ENCODE results near the gene BEND7.
"Not testable (repeated sequence)": the region's sequence is repeated elsewhere in the genome, so short reads cannot be mapped to it uniquely, and the experiment has no call there.

BEND7 gene, protein sequence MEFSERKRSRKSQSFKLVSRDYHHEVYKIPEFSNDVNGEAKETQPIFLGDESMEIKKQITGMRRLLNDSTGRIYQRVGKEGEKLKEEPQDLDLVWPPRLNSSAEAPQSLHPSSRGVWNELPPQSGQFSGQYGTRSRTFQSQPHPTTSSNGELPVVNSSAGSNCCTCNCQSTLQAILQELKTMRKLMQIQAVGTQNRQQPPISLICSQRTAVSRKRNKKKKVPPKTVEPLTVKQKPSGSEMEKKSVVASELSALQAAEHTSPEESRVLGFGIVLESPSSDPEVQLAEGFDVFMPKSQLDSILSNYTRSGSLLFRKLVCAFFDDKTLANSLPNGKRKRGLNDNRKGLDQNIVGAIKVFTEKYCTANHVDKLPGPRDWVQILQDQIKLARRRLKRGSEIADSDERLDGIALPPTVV

DNA sequence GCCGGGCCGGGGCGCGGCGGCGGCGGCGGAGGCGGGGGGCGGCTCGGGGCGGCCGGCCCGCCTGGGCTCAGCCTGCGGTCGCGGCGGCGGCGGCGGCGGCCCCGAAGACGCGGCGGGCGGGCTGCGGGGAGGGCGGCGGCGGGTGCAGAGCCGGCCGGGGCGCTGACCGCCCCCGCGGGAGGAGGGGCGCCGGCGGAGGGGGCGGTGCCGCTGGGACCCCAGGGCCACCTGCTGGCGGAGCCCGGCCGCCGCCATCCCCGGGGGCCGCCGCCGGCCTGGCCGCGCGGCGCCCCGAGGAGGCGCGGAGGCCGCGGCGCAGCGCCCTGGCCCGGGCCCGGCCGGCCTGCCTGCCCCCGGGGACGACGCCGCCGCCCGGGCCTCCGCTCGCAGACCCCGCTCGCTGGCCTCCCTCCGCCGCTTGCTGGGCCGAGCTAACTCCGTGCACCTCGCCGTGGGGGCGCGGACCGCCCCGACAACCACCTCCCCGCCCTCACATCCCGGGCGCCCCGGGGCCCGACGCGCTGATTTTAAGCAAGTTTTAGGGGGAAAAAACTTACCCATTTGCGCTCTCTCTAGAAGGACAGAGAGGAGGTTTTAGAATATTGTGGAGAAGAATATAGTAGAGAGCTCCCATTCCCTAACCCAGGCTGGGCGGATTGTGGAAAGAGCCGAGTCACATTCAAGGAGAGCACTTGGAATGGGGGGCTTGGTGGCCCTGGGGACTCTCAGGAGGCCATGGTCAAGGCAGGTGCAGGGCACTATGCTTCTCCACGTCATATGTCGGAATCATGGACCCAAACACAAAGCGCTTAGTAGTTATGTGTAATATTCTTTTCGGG is at the start of gene BEND7:
Gene BEND7, minus strand, starts transcription at position 140 of the 839 bp plus-strand sequence. CDS start 481 bp downstream, outside the sequence.
- no peak for DNase-seq

DNA sequence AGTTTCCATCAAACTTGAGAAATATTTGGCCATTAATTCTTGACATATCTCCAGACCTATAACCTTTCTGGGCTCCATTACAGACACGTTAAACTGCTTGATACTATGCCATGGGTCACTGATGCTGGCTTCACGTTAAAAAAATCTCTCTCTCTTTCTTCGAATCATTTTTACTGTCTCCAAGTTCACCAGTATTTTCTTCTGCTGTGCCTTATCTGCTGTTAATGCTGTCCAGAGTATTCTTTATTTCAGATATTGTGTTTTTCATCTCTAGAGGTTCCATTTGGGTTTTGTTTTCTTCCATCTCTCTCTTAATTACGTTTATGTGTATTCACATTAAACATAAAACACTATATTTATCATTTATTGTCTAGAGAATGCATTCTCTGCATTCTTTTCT is 45.1 kb upstream of the BEND7 start:
- no peak for DNase-seq

DNA sequence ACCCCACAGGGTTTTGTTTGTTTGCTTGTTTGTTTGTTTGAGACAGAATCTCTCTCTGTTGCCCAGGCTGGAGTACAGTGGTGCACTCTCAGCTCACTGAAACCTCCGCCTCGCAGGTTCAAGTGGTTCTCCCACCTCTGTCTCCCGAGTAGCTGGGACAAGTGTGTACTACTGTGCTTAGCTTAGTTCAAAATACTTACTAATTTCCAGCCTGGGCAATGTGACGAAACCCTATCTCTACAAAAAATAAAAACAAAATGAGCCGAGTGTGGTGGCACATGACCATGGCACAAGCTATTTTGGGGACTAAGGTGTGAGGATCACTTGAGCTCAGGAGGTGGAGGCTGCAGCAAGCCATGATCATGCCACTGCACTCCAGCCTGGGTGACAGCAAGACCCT is 42.7 kb upstream of the BEND7 start:
- no peak for DNase-seq

DNA sequence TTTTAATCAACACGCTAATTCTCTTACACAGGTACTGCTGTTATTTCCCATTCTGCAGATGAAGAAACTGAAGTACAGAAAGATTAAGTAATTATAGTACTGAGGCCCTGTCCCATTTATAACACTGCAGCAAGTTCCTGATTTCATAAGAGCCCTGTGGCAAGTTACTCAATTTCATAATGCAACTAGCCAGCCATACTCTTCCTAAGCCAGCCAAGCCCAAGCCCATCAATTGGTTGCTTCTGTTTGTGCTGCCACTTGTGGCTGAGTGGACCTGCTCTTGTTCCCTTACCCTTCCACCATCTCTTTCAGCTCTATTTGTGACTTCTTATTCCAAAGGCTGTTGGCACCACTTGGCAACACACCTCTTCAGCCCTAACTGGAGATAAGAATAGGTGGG is 38.2 kb upstream of the BEND7 start:
- no peak for DNase-seq

DNA sequence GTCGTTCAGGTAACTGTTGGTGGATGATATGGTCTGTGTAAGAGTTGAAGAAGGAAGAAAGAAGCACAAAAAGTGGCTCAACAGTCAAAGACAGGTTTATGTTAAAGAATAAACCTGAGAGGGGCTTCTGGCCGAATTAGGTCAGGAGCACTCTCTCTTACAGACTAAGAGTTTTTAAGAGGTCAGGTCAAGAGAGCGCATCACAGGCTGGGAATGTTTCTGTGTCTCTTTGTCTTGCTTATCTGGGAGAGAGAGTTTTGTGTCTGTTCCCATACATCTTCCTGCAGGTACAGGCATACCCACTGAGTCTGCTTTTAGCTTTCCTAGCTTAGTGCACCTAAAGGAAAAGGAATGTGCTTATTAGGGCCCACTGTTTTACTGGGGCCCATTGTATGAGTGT is 35.8 kb upstream of the BEND7 start:
- no peak for DNase-seq

DNA sequence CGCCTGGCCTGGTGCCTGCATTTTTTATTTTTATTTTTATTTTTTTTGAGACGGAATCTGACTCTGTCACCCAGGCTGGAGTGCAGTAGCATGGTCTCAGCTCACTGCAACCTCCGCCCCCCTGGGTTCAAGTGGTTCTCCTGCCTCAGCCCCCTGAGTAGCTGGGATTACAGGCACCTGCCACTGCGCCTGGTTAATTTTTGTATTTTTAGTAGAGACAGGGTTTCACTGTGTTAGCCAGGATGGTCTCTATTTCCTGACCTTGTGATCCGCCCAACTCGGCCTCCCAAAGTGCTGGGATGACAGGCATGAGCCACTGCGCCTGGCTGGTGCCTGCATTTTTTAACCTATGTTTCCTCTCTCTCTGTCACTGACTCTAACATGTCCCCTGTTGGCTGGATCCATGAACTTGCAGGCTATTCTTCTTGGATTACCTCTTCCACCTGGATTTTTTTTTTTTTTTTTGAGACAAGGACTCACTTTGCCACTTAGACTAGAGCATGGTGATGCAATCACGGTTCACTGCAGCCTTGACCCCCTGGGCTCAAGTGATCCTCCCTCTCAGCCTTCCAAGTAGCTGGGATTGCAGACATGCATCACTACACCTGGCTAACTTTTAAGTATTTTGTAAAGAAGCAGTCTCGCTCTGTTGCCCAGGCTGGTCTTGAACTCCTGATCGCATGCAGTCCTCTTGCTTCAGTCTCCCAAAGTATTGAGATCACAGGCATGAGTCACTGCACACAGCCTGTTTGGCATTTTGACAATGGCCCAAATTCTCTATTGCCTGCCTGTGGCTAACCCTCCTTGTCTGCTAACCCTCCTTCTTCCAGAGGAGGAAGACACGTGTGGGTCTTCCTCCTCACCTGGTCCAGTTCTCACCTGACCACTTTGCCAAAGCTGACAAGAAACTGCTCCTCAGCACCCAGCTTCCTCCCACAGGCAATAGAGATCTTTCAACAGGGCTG is 34.9 kb upstream of the BEND7 start:
- no peak for DNase-seq

DNA sequence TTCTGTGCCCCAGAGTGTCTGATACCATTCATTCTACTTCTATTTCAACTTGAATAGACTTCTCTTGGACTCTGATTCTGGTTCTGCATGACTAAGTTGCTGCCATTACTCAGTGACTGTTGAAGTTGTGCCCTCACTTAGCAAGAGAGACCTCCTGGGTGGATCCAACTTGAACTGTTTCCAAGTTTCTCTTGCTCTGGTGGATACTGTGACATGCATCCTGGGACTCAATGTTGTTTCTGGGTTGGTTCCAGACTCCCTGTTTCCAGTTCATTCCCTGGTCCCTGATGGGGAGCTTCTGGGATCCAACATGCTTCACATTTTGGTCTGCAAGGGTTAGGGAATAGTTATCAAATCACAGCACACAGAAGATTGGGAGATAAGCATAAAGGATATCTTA is 31.8 kb upstream of the BEND7 start:
- no peak for DNase-seq

DNA sequence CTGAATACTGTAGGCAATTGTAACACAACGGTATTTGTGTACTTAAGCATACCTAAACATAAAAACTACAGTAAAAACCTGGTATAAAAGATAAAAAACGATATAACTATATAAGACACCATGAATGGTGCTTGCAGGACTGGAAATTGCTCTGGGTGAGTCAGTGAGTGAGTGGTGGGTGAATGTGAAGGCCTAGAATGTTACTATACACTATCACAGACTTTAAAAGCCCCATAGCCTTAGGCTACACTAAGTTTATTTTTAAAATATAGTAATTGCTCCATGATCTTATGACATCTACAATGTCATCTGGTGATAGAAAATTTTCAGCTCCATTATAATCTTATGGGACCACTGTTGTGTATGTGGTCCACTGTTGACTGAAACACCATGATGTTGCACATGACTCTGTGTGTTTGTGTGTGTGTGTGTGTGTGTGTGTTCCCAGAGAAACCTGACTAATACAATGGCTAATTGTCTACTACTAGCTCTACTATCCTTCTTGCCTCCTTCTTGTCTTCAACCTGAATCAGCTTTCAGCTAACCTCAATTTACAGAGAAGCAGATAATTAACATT is 30.4 kb upstream of the BEND7 start:
- DNase-seq, result no peak

DNA sequence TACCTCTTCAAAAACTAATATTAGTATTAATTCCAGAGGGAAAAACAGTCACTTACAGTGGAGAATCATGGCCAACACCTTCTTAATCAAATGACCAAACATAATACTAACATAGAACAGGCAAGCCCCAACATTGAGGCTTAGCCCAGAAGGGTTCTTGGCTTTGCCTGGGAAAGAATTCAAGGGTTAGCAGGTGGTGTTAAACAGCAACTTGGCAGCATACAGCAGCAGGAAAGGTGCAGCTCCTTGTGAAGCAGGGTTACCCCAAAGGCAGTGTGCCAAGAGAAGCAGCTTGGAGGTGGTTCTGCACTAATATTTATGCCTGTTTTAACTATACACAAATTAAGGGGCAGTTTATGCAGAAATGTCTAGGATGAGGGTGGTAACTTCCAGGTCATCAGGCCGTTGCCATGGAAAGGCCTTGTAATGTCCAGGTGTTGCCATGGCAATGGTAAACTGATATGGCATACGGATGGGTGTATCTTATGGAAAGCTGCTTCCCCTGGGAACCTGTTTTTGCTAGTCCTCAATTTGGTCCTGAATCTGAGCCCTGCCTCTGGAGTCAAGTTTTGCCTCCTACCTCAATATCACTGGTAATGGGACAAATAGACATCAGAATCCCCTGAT is 27.2 kb upstream of the BEND7 start:
- no peak for DNase-seq

DNA sequence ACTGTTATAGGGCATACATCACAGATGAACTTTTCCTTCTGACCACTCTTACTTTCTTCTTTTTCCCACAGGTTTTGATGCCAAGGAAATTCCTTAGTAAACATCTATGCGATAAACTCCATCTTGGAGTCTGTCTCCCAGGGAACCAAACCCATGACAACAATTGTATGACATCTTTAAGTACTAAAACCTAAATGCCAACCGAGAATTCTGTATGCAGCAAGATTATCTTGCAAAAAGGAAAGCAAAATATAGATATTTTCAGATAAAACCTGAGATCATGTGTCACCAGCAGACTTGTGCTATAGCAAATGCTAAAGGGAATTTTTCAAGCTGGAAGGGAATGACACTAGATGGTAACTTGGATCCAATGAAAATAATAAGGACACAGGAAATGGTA is 22.0 kb upstream of the BEND7 start:
- no peak for DNase-seq

DNA sequence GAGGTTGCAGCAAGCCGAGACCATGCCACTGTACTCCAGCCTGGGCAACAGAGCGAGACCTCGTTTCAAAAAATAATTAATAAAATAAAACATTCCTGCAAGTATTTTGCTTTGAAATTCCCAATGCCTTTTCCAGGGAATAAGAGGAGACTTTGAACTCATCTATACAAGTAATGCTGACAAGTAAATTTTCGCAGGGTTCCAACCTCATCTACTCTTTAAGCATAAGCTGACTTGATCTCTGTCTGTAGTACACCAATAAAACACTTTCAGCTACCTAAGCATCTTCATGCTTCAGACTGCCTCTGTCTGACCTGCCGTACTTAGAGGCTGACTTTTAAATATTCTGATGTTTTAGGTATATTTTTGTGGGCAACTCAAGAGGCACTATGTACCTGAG is 13.7 kb upstream of the BEND7 start:
- DNase-seq, result no peak

DNA sequence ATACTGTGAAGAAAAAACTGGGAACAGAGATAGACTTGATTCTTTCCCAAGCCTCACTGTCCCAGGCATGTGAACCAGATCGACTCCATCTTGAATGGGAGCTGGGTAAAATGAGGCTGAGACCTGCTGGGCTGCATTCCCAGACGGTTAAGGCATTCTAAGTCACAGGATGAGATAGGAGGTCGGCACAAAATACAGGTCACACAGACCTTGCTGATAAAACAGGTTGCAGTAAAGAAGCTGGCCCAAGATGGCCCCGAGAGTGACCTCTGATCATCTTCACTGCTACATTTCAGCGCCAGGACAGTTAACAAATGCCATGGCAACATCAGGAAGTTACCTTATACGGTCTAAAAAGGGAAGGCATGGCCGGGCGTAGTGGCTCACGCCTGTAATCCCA is 9.2 kb upstream of the BEND7 start:
- not testable (repeated sequence) for DNase-seq

DNA sequence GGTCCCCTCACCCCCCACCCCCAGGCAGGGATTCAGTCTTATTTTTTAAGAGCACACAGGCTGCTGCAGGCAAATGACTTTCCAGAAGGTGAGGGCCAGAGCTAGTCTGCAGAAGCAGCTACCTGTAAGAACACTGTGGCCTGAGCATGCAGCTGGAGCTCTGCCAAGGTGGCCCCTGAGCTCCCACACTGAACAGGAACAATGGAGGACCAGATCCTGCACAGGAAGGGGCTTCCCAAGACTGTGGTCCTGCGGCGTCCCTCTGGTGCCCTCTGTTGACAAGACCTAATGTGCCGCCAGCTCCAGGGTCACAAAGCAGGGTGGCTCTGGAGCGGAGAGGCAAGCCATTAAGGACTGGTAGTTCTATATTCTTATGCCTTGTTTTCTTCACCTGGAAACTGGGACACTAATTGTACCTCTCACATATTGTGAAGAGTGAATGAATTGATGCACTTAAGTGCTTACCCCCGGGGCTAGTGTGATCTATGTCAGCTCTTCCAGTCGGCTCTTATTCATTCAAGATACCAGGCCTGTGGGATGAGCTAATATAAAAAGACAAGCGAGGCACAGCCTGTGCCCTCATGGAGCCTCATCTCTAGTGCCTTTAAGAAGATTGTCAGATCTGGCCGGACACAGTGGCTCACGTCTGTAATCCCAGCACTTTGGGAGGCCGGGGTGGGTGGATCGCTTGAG is 8.0 kb upstream of the BEND7 start:
- no peak for DNase-seq

DNA sequence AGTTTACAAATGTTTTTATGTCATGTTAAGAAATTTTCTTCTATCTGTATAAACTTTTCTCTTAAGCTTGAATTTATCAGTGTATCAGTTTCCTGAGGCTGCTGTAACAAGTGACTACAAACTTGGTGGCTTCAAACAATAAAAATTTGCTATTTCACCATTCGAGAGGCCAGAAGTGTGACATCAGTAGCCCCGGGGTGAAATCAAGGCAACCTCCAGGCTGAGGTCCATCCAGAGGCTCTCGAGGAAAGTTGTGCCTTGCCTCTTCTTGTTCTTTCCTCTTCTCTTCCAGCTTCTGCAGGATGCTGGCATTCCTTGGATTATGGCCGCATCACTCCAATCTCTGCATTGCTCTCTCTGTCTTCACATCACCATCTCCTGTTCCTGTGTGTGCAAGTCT is 6.5 kb upstream of the BEND7 start:
- no peak for DNase-seq

DNA sequence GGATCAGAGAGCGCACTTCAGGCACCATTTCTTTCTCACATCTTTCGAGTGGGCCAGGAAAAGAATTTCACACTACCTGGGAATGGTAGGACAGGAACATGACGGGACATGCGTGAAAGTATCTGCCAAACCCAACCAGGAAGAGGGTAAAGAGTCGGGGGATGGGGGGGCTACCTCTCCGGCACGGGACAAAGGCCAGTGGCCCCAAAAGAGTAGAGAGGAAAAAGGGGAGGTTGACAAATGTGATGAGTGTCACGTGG is 830 bp upstream of the BEND7 start:
- DNase-seq, result no peak

DNA sequence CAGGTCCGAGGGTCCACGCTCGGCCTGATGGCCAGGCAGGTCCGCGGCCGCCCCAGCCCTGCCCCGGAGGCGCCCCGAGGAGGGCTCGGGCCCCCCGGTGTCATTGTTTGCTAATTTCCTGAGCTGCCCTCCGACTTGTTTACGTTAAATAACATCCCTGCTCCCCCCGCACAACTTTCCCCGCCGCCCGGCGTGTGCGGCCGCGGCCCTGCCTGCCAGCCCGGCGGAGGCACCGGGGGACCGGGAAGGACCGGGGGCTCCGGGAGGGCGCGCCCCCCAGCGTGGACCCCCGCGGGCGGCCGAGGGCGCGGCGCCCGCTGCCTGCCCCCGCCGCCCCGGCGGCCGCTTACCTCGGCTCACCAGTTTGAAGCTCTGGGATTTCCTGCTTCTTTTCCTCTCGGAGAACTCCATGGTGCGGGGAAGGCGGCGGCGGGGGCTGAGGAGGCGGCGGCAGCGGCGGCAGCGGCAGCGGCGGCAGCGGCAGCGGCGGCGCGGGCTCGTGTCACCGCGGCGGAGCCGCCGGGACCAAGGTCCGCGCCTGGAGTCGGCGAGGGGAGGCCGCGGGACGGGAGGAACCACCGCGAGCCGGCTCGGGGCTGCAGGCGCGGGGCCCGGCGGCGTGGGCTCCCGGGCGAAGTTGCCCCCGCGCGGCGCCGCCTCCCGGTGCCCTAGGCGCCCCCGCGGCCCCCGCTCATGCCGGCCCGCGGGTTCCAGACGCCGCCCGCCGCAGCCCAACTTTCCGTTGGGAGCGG is 515 bp downstream of the BEND7 start:
- DNase-seq, result no peak

DNA sequence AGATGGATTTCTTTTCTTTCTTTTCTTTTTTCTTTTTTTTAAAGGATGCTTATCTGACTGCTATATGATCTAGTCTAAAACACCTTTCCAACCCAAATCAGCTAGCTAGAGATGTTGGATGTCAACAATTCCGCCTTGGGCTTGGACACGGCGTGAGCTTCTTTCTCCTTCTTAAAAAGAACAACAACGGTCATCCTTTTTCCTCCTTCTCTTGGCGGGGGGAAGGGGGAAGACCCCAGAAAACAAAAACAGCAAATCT is 1.0 kb downstream of the BEND7 start:
- DNase-seq, result no peak

DNA sequence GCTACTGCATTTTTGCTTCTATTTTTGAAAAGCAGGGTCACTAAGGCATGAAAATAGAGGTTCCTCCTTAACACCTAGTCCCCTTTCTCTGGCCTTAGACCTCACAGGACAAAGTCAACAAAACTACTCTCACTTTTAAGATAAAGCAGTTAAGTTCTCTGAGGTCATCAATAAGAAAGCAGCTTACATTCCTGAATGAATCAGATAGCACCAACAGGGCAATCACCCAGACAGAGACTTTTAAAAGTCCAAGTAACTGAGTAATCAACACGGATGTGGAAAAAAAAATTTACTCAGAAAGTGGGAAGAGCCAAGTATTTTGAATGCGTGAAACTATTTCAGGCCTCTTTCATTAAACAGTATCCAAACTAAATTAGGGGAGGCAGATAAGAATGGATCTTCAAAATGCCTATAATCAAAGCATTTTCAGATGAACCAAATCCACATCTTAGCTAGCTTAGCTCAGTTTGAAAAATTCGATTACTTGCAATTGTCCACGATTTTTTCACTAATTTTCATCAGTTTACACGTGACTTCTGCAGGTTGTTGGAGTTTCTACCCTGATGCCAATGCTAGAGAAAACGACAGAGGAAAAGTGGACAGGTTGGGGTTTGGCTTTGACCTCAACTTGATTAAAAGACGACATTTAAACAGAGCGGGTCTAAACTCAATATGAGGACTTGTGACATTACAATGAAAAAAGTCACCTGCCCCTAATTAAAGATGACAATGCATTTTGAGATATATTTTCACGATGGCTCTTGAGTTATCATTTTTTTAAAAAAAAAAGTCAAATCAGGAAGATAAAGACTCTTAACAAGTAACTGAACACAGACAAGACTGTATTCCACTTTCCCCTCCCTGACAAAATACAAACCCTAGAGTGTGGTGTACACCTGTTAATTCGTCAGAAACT is 1.6 kb downstream of the BEND7 start:
- DNase-seq, result no peak

DNA sequence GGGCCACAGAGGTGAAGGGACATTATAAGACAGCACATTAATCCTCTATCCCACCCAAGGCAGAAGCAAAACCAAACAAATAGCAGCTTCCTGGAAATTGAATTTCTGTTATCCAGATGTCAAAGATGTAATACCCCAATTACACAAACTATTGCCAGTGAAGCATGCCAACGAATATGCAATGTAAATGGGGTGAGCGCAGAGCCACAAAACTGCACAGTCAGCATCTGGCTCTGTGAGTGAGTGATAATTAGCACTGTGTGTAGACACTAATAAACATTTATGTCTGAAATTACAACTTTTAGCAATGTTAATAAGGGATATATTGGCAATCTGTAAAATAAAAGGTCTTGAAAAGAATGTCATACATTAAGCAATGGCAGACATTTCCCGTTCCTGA is 3.2 kb downstream of the BEND7 start:
- DNase-seq, result no peak

DNA sequence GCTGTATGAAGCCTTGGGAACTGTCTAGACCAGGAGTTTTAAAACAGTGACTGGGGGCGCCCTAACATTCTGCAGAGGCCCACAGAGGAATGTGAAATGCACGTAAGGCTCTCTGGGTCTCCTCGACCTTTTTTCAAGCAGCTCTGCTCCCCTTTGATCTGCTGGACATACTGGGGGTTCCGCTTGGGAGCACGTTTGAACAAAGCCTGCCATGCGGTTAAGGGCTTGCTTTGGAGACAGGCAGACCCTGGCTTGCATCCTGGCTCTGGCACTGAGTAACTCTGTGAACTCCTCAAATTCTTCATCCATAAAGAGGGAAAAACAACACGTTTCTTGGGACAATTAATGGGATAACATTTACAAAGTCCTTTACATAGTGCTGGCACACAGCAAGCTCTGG is 7.8 kb downstream of the BEND7 start:
- no peak for DNase-seq

Measured in activated CD4-positive, alpha-beta T cell treated with anti-CD3 and anti-CD28 coated beads for 1 hour (primary cell).